ENCODE data around the gene COMMD1. TPM values are rescaled to one million over a fixed set of nuclear protein-coding genes. Genes with fewer than 3 reads are reported as not detected.
"Not testable (repeated sequence)": the region's sequence is repeated elsewhere in the genome, so short reads cannot be mapped to it uniquely, and the experiment has no call there.

COMMD1 gene
- total RNA-seq, 4 donors from 2014 or later: 32.3 to 50.4 (median 44.2) TPM

DNA sequence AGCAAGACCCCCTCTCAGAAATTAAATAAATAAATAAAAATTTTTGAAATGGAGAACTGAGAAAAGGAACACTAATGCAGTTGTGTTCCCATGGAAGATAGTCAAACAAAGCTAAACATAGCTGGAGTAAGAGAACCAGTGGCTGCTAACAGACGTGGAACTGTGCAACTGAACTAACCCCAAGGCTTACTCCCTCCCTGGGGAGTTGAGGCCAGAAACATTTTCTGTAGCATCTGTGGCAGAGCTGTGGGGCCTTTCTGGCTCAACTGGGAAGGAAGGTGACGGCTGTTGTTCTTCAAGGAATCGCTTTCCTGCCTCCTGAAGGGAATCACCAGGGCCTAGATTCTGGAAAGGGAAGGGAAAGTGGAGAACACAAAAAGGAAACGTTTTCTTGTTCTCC, 236.6 kb downstream of the COMMD1 start:
- peaks cover 0 to 9% of the 10 kb centered on the region in 2 donors for H3K36me3 ChIP-seq
- H3K27ac ChIP-seq: no peak overlapping the region
- peaks cover 0 to 6% (median 2%) of the 10 kb centered on the region in 3 donors for H3K4me1 ChIP-seq
- WGBS, 2 donors (ENCODE audit: low coverage in 1 of 2): 72 to 88% methylated on average over 1 to 3 of the region's 4 CpGs
- H3K4me3 ChIP-seq: no peak overlapping the region
- H3K27me3 ChIP-seq: no peaks in the 10 kb centered on the region
- no peak for ATAC-seq
- no peaks in the 10 kb centered on the region for H3K9me3 ChIP-seq
- TF ChIP-seq POLR2AphosphoS5 (IDR thresholded peaks at IDR 0.05): no peak
- no peak for TF ChIP-seq EP300 (IDR thresholded peaks at IDR 0.05)
- TF ChIP-seq, protein P1, sequence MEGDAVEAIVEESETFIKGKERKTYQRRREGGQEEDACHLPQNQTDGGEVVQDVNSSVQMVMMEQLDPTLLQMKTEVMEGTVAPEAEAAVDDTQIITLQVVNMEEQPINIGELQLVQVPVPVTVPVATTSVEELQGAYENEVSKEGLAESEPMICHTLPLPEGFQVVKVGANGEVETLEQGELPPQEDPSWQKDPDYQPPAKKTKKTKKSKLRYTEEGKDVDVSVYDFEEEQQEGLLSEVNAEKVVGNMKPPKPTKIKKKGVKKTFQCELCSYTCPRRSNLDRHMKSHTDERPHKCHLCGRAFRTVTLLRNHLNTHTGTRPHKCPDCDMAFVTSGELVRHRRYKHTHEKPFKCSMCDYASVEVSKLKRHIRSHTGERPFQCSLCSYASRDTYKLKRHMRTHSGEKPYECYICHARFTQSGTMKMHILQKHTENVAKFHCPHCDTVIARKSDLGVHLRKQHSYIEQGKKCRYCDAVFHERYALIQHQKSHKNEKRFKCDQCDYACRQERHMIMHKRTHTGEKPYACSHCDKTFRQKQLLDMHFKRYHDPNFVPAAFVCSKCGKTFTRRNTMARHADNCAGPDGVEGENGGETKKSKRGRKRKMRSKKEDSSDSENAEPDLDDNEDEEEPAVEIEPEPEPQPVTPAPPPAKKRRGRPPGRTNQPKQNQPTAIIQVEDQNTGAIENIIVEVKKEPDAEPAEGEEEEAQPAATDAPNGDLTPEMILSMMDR (IDR thresholded peaks at IDR 0.05): no peak
- no peak for TF ChIP-seq POLR2A (IDR thresholded peaks at IDR 0.05)

DNA sequence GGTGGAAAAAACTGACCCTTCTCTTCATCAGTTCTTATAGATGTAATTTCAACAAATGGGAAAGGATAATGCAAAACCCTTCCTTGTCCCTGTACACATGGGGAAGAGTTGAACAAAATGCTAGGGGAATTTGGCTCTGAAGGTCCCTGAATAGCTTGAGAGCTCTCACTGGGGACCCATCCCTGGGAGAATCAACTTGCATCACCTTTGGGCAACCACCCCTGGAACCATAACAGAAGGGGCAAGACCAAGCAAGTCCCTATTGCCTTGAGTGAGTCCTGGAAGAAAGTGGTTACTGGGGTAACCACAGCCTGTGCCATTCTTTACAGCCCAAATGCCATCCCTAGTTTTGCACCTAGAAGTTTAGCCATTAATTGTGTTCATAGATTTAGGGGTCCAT, 238.2 kb downstream of the COMMD1 start:
- TF ChIP-seq POLR2AphosphoS5 (IDR thresholded peaks at IDR 0.05) (no peak), POLR2A (IDR thresholded peaks at IDR 0.05) (no peak), EP300 (IDR thresholded peaks at IDR 0.05) (no peak)
- TF ChIP-seq, protein P1 (IDR thresholded peaks at IDR 0.05): no peak

GRCh38 chr2:62144689-62145477, 239.4 kb downstream of the COMMD1 start:
- Histone ChIP-seq H3K27me3 (no peaks in the 10 kb centered on the region), H3K9me3 (no peaks in the 10 kb centered on the region), H3K4me1 (no peaks in the 10 kb centered on the region), H3K36me3 (peaks cover 0 to 9% of the 10 kb centered on the region in 2 donors), H3K27ac (no peak overlapping the region), H3K4me3 (no peak overlapping the region)
- no peak for TF ChIP-seq POLR2AphosphoS5 (IDR thresholded peaks at IDR 0.05)
- 90 to 98% methylated on average over 4 to 5 of the region's 5 CpGs for WGBS, 2 donors (ENCODE audit: low coverage in 1 of 2)
- ATAC-seq: no peak

More for the DNA sequence above, 238.2 kb downstream of the COMMD1 start:
- H3K36me3 ChIP-seq: peaks cover 0 to 9% of the 10 kb centered on the region in 2 donors
- no peaks in the 10 kb centered on the region for H3K27me3 ChIP-seq
- no peaks in the 10 kb centered on the region for H3K9me3 ChIP-seq
- H3K4me1 ChIP-seq: no peaks in the 10 kb centered on the region
- ATAC-seq: no peak
- H3K27ac ChIP-seq: no peak overlapping the region
- no peak overlapping the region for H3K4me3 ChIP-seq

- no peak overlapping the region for H3K4me3 ChIP-seq
- no peak for ATAC-seq
- TF ChIP-seq EP300 (IDR thresholded peaks at IDR 0.05): no peak
- TF ChIP-seq, protein P1 (IDR thresholded peaks at IDR 0.05): no peak
- TF ChIP-seq POLR2AphosphoS5 (IDR thresholded peaks at IDR 0.05): no peak
- TF ChIP-seq POLR2A (IDR thresholded peaks at IDR 0.05): no peak
- H3K9me3 ChIP-seq: no peaks in the 10 kb centered on the region
- H3K4me1 ChIP-seq: no peaks in the 10 kb centered on the region
- H3K27ac ChIP-seq: no peak overlapping the region
- WGBS, 2 donors (ENCODE audit: low coverage in 1 of 2): 95 to 97% methylated on average over 4 to 5 of the region's 5 CpGs
- H3K36me3 ChIP-seq: peaks cover 0 to 9% of the 10 kb centered on the region in 2 donors
- no peaks in the 10 kb centered on the region for H3K27me3 ChIP-seq
Observed at GRCh38 chr2:62145478-62146100, 240.1 kb downstream of the COMMD1 start.

GRCh38 chr2:62146790-62147189, 241.3 kb downstream of the COMMD1 start:
- not testable (repeated sequence) for H3K4me3 ChIP-seq, H3K36me3 ChIP-seq, H3K4me1 ChIP-seq, ATAC-seq, H3K27me3 ChIP-seq, H3K27ac ChIP-seq, H3K9me3 ChIP-seq
- no CpG with 5 or more reads among the region's 7 CpGs for WGBS, 2 donors (ENCODE audit: low coverage in 1 of 2)

All from gastroesophageal sphincter (tissue), 4 donors.